Measurements from ENCODE around the gene RMI2.

DNA sequence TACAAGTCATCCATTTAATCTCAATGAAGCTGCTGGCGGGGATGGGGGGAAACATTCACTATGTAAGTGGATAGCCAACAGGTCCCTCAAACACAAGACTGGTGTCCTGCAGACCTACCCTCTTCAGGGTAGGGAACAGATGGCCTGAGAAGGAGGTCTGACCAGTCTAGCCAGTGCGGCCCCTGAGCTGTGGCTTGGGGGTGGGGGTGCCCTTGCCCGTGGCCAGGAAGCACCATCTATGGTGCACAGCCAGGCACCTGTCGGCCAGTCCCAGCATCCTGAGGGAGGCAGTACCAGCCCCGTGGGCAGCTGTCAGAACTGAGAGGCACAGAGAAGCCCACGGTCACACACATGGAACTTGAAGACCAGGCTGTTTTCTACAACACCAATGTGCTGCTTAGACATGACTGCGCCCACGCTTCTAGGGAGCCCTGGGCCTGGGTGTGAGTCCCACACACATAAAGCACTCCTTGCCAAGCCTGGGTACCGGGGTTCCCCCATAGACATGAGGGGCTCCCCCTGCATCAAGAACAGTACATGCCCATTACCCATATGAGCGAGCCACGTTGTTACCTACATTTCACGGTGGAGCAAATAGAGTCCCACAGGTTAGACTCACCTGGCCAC, 40.9 kb downstream of the RMI2 start:
- TF ChIP-seq ZNF184 (tag by site-specific recombination; IDR thresholded peaks at IDR 0.05) (no peak), BCL11A (tag by site-specific recombination; IDR thresholded peaks at IDR 0.05; ENCODE audit: low read depth) (no peak), ZNF274 (IDR thresholded peaks at IDR 0.05; ENCODE audit: low read length) (no peak), ZNF274 (tag by site-specific recombination; IDR thresholded peaks at IDR 0.05; ENCODE audit: borderline replicate concordance) (no peak)
